HG03039 (cell line): ENCODE measurements around the gene LRAT.

ENCODE experiments used
- ATAC-seq: cut with Tn5 transposase; IDR thresholded peaks from one replicate; pipeline ENCODE4 v1.9.1; 2021; ENCODE audit warnings: mild to moderate bottlenecking, moderate library complexity; ENCODE audit not compliant: unreplicated experiment

Gene LRAT

GRCh38 chr4:154757713-154758112 lies 13.9 kb downstream of the LRAT start:
- no peak for ATAC-seq

- ATAC-seq = no peak
These were observed 17.1 kb downstream of the LRAT start for GRCh38 chr4:154760895-154761294.

DNA sequence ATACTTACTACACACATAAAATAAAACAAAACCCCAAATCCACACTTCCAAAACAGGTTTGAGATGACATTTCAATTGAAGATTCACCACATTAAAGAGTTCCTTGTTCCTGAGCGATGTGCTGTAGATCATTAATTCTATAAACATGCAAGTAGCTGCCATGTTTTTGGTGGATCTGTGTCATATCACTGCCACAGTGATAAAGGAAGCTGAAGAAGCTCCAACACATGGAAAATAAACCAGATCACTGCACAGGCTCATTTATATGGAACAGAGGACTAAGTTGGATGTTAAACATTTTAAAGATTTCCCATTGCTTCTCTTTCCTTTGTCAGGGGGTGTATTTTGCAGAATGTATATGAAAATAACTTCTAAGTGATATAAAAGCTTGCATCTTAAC lies 34.5 kb downstream of the LRAT start:
- ATAC-seq = no peak

GRCh38 chr4:154779362-154779947 lies 35.7 kb downstream of the LRAT start:
- no peak for ATAC-seq

DNA sequence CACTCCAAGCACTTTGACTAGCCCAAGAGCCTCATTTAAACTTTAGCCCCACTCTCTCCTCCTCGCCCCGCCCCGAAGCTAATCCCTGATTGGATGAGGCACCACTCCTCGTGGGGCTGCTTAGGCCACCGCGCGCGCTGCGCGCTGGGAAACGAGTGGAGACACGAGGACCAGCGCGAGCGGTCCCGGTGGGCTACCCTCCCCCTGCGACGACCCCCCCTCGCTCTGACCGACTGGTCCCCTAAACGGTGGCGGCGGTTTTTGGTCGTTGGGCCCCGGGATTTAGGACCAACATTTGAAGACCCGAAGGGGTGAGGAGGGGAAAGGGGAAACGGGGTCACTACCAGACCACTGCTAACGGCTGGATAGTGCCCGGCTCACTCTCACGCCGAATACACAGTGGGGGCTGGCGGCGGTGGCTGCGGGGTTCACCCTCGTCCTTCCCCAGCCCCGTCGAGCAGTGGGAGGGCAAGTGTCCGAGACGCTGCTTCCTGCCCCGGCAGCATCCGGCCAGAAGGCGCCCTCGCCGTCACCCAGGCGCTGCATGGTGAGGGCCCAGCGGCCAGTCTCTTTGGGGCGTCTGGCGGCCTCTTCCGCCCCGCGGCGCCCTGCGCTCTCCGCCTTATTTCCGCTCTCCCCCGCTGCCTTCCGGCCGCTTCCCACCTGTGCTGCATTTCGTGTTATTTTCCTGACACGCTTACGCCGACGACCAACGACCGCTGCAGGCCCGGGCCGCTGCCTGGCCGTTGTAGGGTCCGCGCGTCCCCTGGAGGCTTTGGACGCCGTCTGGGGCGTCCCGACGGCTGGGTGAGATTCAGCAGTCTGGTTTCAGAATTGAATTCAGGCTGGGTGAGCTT lies 37.6 kb downstream of the LRAT start, which contains the start of gene RBM46:
Gene RBM46, plus strand, starts transcription at position 147 of the 857 bp plus-strand sequence. CDS start 15,481 bp downstream, outside the sequence.
- ATAC-seq = no peak

DNA sequence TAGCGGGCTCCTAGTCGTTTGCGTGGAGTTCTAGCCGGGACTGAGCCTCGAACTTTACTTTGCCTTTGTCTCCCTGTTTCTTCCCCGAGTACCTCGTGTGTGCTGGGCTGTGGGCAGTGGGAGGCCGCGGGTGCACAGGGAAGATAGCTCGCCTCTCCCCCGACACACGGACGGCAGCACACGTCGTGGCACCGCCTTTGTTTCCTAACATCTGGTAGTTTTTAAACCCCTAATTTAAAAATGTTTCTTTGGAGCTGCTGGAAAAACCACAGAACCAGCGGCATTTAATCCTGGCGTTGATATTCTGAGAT lies 38.1 kb downstream of the LRAT start:
- no peak for ATAC-seq
